ENCODE measurements around the gene CLEC4C.

CLEC4C gene

GRCh38 chr12:7719946-7720730 lies 27.0 kb downstream of the CLEC4C start:
- DNase-seq: no peak

- DNase-seq: no peak
These were observed 30.8 kb downstream of the CLEC4C start for GRCh38 chr12:7716381-7716780.

GRCh38 chr12:7712841-7713442 lies 34.2 kb downstream of the CLEC4C start:
- DNase-seq: no peak

GRCh38 chr12:7711133-7711532 lies 36.0 kb downstream of the CLEC4C start, which contains the start of gene DPPA3:
TSS of gene DPPA3 (plus strand) at chr12:7711433. CDS start at chr12:7711571, 138 bp downstream.
- DNase-seq: no peak

- no peak for DNase-seq
These were observed 37.1 kb downstream of the CLEC4C start for GRCh38 chr12:7709969-7710675.

- DNase-seq: no peak
These were observed 41.3 kb downstream of the CLEC4C start for GRCh38 chr12:7705846-7706245.

GRCh38 chr12:7695566-7696197 lies 51.5 kb downstream of the CLEC4C start, which contains the start of gene GDF3:
TSS of gene GDF3 (minus strand) at chr12:7695775. CDS start at chr12:7695728, 47 bp downstream.
- DNase-seq: no peak

GRCh38 chr12:7695237-7695560 lies 52.0 kb downstream of the CLEC4C start:
- no peak for DNase-seq

GRCh38 chr12:7694556-7695236 lies 52.5 kb downstream of the CLEC4C start:
- DNase-seq: no peak

- no peak for DNase-seq
These were observed 53.4 kb downstream of the CLEC4C start for GRCh38 chr12:7693793-7694192.

- no peak for DNase-seq
These were observed 65.6 kb downstream of the CLEC4C start for GRCh38 chr12:7681535-7681934.
